GM18858 (cell line): ENCODE measurements around the gene NTM.
"Not testable (repeated sequence)": the region's sequence is repeated elsewhere in the genome, so short reads cannot be mapped to it uniquely, and the experiment has no call there.

ENCODE experiments used
- ATAC-seq: cut with Tn5 transposase; IDR thresholded peaks from one replicate; pipeline ENCODE4 v1.9.1; 2021; ENCODE audit not compliant: unreplicated experiment

Gene NTM

GRCh38 chr11:131491503-131491902 lies 121.1 kb downstream of the NTM start:
- ATAC-seq: no peak

- no peak for ATAC-seq
Observed at GRCh38 chr11:131495423-131495822, 125.0 kb downstream of the NTM start.

- not testable (repeated sequence) for ATAC-seq
Observed at GRCh38 chr11:131497686-131498085, 127.3 kb downstream of the NTM start.

GRCh38 chr11:131498631-131499160 lies 128.3 kb downstream of the NTM start:
- ATAC-seq: no peak

- ATAC-seq: no peak
Observed at GRCh38 chr11:131499199-131499598, 128.8 kb downstream of the NTM start.

- ATAC-seq: no peak
Observed at GRCh38 chr11:131503017-131503416, 132.6 kb downstream of the NTM start.

GRCh38 chr11:131504199-131504949 lies 134.0 kb downstream of the NTM start:
- ATAC-seq: no peak

GRCh38 chr11:131506348-131506747 lies 135.9 kb downstream of the NTM start:
- ATAC-seq: no peak

- no peak for ATAC-seq
Observed at GRCh38 chr11:131510662-131511061, 140.2 kb downstream of the NTM start.

- ATAC-seq: no peak
Observed at GRCh38 chr11:131511794-131512193, 141.4 kb downstream of the NTM start.

- no peak for ATAC-seq
Observed at GRCh38 chr11:131512228-131512627, 141.8 kb downstream of the NTM start.

GRCh38 chr11:131514062-131514461 lies 143.6 kb downstream of the NTM start:
- no peak for ATAC-seq

- ATAC-seq: no peak
Observed at GRCh38 chr11:131518305-131518838, 148.0 kb downstream of the NTM start.

GRCh38 chr11:131522851-131523250 lies 152.4 kb downstream of the NTM start:
- ATAC-seq: no peak

- no peak for ATAC-seq
Observed at GRCh38 chr11:131530407-131530806, 160.0 kb downstream of the NTM start.

- no peak for ATAC-seq
Observed at GRCh38 chr11:131533149-131533548, 162.7 kb downstream of the NTM start.

- no peak for ATAC-seq
Observed at GRCh38 chr11:131533998-131534397, 163.6 kb downstream of the NTM start.

- no peak for ATAC-seq
Observed at GRCh38 chr11:131534611-131535010, 164.2 kb downstream of the NTM start.

- no peak for ATAC-seq
Observed at GRCh38 chr11:131536159-131536558, 165.7 kb downstream of the NTM start.

- ATAC-seq: no peak
Observed at GRCh38 chr11:131537196-131537595, 166.8 kb downstream of the NTM start.

GRCh38 chr11:131537748-131538147 lies 167.3 kb downstream of the NTM start:
- no peak for ATAC-seq

GRCh38 chr11:131538322-131538721 lies 167.9 kb downstream of the NTM start:
- no peak for ATAC-seq

- no peak for ATAC-seq
Observed at GRCh38 chr11:131540676-131541075, 170.3 kb downstream of the NTM start.
